HG02970 (cell line): Measurements from ENCODE around the gene OR13D1.
"Not testable (repeated sequence)": the region's sequence is repeated elsewhere in the genome, so short reads cannot be mapped to it uniquely, and the experiment has no call there.

Experiments
- ATAC-seq: cut with Tn5 transposase; IDR thresholded peaks from one replicate; pipeline ENCODE4 v1.9.1; 2021; ENCODE audit warnings: mild to moderate bottlenecking, moderate library complexity, moderate number of reproducible peaks; ENCODE audit not compliant: unreplicated experiment, low FRiP score

OR13D1 gene, protein sequence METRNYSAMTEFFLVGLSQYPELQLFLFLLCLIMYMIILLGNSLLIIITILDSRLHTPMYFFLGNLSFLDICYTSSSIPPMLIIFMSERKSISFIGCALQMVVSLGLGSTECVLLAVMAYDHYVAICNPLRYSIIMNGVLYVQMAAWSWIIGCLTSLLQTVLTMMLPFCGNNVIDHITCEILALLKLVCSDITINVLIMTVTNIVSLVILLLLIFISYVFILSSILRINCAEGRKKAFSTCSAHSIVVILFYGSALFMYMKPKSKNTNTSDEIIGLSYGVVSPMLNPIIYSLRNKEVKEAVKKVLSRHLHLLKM

DNA sequence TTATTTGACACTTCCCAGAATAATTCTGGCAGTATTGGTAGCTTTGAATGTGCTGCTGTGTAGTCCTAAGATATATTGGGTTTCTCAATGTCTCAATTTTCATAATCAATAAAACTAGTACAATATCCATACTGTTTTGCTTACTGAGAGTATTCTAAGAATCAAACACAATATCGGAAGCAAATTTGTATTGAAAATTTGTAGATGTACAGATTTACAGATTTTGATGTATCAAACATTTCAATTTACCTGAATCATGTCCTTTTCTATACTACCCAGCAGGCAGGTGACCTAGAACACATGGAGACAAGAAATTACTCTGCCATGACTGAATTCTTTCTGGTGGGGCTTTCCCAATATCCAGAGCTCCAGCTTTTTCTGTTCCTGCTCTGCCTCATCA is at the start of gene OR13D1:
Gene OR13D1 (plus strand): TSS at position 301 of the 400 bp plus-strand sequence. CDS start 0 bp downstream, at position 301.
- ATAC-seq, result no peak

DNA sequence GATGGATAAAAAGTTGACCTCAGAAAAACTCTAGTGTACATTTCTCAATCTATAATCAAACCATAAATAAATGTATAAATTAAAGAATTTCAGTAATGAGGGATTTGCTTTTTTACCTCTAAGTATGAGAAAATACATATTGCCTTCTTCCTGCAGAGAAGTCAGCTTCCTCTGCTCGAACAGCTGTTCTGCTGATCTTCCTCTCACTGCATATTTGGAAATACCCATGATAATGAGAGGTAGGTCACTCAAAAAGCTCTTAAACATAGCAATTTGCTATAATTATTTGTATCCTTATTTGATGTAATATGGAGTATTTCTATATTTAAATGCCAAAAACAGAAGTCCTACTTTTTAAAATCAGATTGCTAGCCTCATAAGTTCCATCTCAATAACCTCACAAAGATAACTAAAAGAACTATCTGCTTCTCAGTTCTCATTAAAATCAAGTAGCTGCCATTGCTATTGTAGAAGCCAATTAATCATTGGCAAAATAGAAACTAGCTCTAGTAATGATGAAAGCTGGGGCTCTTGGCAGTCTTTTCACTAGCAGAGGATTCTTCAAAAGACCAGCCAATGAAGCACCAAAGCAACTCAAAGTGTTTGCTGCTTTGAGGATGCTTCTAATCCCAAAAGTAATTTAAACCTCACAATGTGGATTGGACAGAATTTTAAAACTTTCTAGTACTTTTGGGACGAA is 35.7 kb upstream of the OR13D1 start:
- ATAC-seq, result no peak

DNA sequence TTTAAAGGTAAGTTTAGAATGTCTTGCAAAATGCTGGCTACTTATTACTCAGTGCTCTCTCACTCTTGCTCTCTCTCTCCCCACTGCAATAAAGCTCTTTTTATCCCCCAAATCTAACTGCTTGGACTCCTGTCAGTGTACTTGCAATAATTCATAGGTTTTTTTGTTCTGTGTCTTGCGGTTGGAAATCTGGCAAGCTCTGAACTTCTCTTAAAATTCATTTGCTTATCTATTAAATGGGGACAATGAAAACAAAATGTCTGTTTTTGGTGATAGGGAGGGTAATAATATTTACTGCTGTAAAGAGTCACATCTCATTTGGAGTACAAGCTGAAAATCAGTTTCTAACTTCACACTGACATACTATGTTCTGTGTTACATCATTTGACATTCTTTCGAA is 18.7 kb upstream of the OR13D1 start:
- ATAC-seq, result no peak

DNA sequence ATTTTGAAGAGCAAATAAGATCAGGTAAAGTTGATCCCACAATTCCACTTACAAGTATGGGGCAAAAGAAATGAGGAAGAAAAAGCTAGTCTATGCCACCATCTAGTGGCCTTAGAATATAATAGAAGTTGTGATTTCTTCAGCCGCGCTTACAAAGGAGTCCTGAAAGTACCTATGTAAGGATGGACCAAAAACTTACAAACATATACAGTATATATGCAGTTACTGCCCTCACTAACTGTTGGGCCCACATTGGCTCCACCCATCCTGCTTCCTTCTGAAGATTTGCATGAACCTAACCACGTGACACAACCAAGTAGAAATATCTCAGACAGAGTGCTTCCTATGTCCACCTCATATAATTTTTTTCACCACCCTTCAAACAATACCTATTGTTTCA is 11.7 kb upstream of the OR13D1 start:
- ATAC-seq, result peak; percentile 66

DNA sequence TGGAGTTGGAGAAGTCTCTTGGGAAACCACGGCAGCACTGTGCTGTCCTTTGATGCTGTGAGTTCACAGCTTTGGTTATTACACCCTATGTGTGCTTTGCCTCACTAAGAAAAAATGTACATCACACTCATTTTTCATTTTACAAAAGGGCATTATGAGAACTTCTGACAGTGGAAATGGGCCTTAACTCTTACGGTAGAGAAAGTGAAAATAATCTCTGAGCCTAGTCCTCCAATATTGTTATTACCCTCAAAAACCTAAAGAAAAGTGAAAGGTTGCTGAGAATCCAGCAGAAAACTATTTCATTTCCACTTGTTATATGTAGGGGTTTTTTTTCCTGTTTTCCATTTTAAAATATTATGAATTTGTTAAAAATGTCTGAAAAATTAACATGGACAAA is 8.2 kb upstream of the OR13D1 start:
- no peak for ATAC-seq

DNA sequence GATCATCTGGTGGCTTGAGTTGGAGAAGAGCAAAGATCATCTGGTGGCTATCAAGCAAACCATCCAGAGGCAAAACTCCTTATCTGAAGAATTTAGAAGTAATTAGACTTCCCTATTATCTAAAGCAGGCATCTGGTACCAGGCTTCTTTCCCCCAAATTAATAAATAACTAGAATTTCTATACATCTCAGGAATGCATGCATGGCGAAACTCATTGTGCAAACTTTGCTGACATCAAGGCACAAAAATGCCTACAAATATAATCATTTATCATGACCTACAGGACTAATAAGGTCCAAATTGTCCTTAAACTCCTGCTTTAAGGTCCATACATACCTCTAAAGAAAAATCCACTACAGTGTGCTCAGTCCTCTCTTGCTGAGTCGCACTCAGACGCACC is 6.0 kb downstream of the OR13D1 start:
- ATAC-seq, result no peak

DNA sequence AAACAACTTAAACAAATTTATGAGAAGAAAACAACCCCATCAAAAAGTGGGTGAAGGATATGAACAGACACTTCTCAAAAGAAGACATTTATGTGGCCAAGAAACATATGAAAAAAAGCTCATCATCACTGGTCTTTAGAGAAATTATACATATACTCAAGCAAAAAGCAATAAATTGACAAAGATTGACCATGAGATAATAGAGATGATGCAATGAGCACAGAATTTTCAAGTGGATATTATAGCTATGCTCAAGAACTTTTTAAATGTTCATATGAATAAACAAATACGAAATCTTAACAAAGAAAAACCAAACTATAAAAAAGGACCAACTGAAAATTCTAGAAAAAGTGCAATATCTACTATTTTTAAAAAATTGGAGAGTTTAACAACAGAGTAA is 14.4 kb downstream of the OR13D1 start:
- ATAC-seq, result not testable (repeated sequence)

DNA sequence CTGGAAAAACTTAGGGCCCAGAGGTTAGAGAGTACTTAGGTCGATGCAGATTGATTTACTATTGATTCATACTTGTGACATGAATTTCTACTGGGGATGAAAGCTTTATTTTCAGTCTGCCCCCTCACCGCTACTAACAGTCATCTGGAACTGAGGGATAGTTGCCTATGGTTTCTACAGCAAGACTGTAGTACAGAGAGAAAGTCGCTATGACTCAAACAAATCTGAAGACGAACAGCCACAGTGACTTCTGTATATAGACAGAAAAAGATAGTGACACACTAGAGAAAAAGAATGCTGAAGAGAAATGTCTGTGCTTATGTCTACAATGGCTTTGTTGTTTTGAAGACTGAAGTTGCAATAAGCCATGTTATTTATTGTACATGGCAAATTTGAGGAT is 17.3 kb downstream of the OR13D1 start:
- no peak for ATAC-seq

DNA sequence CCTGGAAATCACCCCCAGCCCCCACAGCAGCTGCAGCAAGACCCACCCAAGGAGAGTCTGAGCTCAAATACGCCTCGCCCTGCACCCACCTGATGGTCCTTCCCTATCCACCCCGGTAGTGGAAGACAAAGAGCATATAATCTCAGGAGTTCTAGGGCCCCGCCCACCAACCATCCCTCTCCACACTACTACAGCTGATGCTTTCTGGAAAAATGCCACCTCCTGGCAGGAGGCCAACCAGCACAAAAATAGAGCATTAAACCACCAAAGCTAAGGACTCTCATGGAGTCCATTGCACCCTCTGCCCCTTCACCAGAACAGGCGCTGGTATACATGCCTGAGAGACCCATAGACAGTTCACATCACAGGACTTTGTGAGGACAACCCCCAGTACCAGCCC is 30.7 kb downstream of the OR13D1 start:
- ATAC-seq, result no peak

DNA sequence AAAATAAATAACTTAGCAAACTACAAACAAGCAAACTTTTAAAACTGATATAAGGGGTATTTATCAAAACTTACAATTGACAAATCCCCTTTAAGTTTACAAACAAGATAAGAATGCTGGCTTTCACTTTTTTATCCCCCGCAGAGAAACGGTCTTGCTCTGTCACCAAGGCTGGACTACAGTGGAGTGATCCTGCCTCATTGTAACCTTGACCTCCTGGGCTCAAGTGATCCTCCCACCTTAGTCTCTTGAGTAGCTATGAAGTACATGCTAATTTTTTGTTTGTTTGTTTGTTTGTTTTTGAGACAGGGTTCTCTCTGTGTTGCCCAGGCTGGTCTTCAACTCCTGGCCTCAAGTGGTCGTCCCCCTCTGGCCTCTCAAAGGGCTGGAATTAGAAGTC is 44.1 kb downstream of the OR13D1 start:
- no peak for ATAC-seq

DNA sequence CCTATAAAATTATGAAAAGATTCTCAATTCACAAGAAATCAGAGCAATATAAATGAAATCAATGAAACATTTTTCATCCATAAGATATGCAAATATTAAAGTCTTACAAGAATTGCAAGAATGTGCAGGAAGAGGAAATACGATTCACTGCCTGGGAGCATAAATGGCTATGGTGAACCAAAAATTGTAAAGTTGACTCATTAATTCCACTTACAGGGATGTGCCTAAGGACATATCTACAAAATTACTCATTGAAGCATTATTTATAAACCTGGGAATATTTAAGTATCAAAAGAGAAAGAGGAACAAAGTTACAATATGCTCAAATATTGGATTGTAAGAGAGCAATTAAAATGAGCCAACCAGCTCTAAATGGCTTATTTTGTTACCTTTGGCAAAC is 46.3 kb downstream of the OR13D1 start:
- ATAC-seq, result no peak

DNA sequence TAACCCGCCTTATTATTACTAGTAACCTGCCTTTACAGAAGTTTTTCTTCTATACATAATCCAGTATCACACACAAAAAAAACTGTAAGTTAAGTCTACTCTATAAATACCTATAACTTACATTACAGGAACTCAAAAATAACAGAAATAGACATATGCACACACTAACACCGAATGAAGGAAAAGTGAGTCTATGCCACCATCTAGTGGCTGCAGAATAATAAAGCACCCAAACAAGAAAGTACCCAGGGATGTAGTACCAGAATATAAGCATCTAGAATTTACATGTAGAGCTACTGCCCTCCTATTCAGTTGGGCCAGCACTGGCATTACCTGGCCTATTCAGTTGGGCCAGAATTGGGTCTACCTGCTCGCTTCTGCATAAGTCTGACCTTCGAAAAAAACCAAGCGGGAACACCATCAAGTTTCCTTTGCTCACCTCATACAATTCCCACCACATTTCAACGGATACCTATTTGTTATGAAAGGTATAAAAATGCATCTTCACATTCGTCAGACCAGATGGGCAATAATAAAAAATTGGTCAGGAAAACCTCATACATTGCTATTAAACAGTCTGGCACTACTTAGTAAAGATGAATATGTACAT is 49.2 kb downstream of the OR13D1 start:
- ATAC-seq, result no peak
